Effector memory CD8-positive, alpha-beta T cell (primary cell): ENCODE measurements around the gene HPN.

Experiments
- ATAC-seq: fragments of 150-1000 bp; cut with Tn5 transposase; replicated peaks from 2 replicates; pipeline ENCODE4 v1.10.0; 2021; ENCODE audit warnings: mild to moderate bottlenecking, moderate library complexity
- DNase-seq, 3 experiments: peaks; one replicate each; pipeline ENCODE4 v3.0.0; 2021
- H3K27ac Mint-ChIP-seq, 2 donors: one replicate each; pipeline ENCODE4 v1.8.0; 2022; ENCODE audit warnings: mild to moderate bottlenecking in 2 of 2, mixed read lengths in 2 of 2, moderate library complexity in 2 of 2
- H3K27me3 Mint-ChIP-seq, 2 donors: one replicate each; pipeline ENCODE4 v1.8.0; 2022; ENCODE audit warnings: mixed read lengths in 2 of 2
- H3K36me3 Mint-ChIP-seq: one replicate; pipeline ENCODE4 v1.8.0; 2022; ENCODE audit warnings: mild to moderate bottlenecking, moderate library complexity, mixed read lengths; ENCODE audit not compliant: insufficient read depth
- H3K4me1 Mint-ChIP-seq, 2 donors: one replicate each; pipeline ENCODE4 v1.8.0; 2022; ENCODE audit warnings: low read depth in 2 of 2, mixed read lengths in 2 of 2
- H3K4me3 Mint-ChIP-seq, 2 donors: one replicate each; pipeline ENCODE4 v1.8.0; 2022; ENCODE audit warnings: mild to moderate bottlenecking in 2 of 2, mixed read lengths in 2 of 2, moderate library complexity in 2 of 2
- H3K9me3 Mint-ChIP-seq, 2 donors: one replicate each; pipeline ENCODE4 v1.8.0; 2022; ENCODE audit warnings: mixed read lengths in 2 of 2

HPN gene

DNA sequence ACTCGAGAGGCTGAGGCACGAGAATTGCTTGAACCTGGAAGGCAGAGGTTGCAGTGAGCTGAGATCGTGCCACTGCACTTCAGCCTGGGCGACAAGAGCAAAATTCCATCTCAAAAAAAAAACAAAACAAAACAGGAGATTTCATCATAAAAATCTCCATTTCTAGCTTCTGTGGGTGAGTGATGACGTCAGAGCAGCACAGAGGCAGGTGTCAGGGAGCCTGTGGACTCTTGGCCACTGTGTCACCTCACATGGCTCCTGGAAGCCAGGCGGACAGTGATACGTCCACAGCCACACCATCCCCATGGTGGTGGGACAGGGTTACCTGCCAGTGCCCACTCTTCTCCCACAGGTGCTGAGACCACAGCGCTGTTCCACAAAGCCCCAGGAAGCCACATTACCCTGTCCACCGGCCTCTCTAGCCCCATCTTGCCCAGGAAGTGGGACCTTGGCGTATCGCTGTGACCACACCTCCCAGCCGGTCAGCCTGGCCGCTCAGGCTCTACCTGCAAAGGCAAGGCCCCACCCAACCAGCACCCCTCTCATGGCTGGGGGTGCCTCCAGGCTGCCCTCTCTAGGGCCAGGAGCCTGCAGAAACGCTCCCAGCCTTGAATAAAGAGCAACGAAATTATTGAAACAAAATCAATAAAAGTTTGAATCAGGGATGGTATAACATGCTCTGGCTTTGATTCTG, 71.6 kb downstream of the HPN start:
- Mint-ChIP-seq H3K36me3 (no peaks in the 10 kb centered on the region), H3K4me1 (peaks cover 4 to 6% of the 10 kb centered on the region in 2 donors), H3K9me3 (no peaks in the 10 kb centered on the region), H3K27ac (no peak overlapping the region), H3K27me3 (peaks cover 6 to 10% of the 10 kb centered on the region in 2 donors), H3K4me3 (no peak overlapping the region)
- DNase-seq (no peak), ATAC-seq (no peak)

GRCh38 chr19:35114353-35115176, 73.0 kb downstream of the HPN start:
- peaks cover 6 to 10% of the 10 kb centered on the region in 2 donors for H3K27me3 Mint-ChIP-seq
- peaks cover 3% of the 10 kb centered on the region for H3K36me3 Mint-ChIP-seq
- H3K27ac Mint-ChIP-seq = no peak overlapping the region
- H3K4me1 Mint-ChIP-seq = peaks cover 4 to 6% of the 10 kb centered on the region in 2 donors
- ATAC-seq (peak; percentile 89), DNase-seq (peak; percentile 57 to 68 (median 66))
- H3K9me3 Mint-ChIP-seq = no peaks in the 10 kb centered on the region
- H3K4me3 Mint-ChIP-seq = peak overlapping the region in 1 of 2 donors; percentile 36

DNA sequence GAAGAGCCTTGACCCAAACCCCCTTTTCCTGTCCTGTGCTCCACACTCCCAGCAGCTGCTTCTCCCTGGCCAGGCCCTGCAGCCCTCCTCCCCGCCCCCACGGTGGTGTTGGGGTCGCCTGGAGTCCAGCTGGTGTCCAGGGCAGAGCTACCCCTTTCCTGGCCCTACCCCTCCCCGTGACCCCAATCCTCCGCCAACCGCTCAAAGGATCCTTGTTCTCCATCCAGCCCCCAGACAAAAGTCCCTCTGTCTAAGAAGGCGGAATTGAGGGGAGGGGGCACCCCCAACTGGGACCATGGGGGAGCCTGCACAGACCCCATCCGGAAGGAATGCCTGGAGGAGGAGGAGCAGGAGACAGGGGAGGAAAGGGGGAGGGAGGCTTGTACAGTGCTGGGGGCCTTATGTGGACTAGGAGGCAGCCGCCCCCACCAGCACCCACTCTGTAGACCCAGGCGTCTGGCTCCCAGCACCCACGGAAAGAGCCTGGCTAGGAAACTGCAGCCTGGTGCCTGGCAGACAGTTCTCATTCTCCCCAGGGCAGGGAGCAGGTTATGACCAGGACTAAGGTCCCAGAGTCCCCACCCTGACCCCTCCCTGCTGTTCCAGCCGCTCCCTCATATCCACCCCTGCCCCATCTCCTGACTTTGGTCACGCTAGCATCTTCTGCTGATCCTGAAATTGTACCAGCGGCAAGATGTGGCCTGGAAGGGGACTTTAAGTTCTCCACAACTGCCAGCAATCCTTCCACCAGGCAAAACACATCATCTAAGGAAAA, 73.8 kb downstream of the HPN start, which contains the start of gene FXYD3:
Gene FXYD3, plus strand, starts transcription at position 647 of the 775 bp plus-strand sequence. CDS start 3,554 bp downstream, outside the sequence.
- DNase-seq (no peak), ATAC-seq (no peak)
- no peaks in the 10 kb centered on the region for H3K9me3 Mint-ChIP-seq
- peaks cover 6% of the 10 kb centered on the region for H3K36me3 Mint-ChIP-seq
- H3K27ac Mint-ChIP-seq = peak within 1 kb of the TSS in 1 of 2 donors; percentile 21
- peak within 1 kb of the TSS in 1 of 2 donors; percentile 36 for H3K4me3 Mint-ChIP-seq
- peaks cover 4 to 6% of the 10 kb centered on the region in 2 donors for H3K4me1 Mint-ChIP-seq
- H3K27me3 Mint-ChIP-seq = peaks cover 6 to 10% of the 10 kb centered on the region in 2 donors
